ENCODE results near the gene MORN1.

- TF ChIP-seq POLR2A (IDR thresholded peaks at IDR 0.05; ENCODE audit: low read depth, low read length) = no peak
- TF ChIP-seq POLR2AphosphoS5 (IDR thresholded peaks at IDR 0.05; ENCODE audit: low read depth, low read length) = no peak
Measured at GRCh38 chr1:2334366-2334765, 57.0 kb downstream of the MORN1 start.

All from GM12892 (cell line).